ENCODE results near the gene ZNF518A.

DNA sequence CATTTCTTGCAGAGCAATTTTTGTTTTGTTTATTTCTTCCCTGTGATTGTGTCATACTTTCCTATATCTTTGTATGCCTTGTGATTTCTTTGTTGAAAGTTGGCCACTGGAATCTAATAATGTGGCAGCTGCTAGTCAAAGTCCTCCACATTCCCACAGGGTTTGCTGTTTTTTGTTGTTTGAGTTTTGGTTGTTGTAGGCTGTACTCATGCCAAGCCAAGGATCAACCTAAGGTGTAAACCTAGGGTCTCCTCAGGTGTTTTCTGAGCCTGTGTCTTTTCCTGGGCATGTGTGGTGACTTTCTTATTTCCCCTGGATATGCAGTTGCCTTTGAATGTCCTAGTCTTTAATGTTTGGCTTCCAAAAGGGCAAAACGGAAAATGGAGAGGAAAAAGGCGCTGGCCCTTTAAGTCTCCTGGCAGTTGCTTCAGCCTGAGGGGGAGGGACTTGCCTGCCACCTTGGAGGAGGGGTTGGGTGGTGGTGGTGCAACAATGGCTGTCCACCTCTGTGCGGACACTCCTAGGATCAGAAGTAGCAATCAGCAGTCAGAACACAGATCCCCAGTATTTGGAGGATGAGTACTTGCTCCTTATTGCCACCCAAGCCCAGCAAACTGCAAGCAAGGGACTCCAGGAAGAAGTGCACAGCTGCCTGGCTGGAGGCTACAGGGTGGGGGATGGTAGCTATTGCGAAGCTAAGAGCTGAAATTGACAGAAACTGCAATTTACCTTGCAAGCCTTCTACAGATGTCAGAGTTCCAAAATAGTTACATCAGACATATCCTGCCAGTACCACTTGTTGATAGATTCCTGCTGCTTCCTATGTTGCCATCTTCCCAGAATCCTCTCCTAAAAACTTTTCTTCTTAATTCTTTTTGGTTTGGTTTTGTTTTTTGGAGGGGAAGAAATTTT, 5.6 kb upstream of the ZNF518A start:
- TF ChIP-seq, protein P1, sequence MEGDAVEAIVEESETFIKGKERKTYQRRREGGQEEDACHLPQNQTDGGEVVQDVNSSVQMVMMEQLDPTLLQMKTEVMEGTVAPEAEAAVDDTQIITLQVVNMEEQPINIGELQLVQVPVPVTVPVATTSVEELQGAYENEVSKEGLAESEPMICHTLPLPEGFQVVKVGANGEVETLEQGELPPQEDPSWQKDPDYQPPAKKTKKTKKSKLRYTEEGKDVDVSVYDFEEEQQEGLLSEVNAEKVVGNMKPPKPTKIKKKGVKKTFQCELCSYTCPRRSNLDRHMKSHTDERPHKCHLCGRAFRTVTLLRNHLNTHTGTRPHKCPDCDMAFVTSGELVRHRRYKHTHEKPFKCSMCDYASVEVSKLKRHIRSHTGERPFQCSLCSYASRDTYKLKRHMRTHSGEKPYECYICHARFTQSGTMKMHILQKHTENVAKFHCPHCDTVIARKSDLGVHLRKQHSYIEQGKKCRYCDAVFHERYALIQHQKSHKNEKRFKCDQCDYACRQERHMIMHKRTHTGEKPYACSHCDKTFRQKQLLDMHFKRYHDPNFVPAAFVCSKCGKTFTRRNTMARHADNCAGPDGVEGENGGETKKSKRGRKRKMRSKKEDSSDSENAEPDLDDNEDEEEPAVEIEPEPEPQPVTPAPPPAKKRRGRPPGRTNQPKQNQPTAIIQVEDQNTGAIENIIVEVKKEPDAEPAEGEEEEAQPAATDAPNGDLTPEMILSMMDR (conservative IDR thresholded peaks at IDR 0.05): no peak
- no peak for TF ChIP-seq ZFX (IDR thresholded peaks at IDR 0.05)

Measured in C4-2B (cell line).